IMR-90 (cell line): ENCODE data around the gene BLMH. TPM values are rescaled to one million over a fixed set of nuclear protein-coding genes. Genes with fewer than 3 reads are reported as not detected.

Experiments used
- ATAC-seq: fragments of 200-7000 bp; cut with Tn5 transposase; 2 replicates; pipeline ENCODE4 v1.9.1; 2020; ENCODE audit warnings: low read depth, mild to moderate bottlenecking, moderate library complexity
- BruUV-seq: library from RNA; stranded (reverse); fragments of 400-500 nt; replicated peaks from 2 replicates; lab custom pipeline; 2021; lab: Mats Ljungman, UMichigan
- CTCF ChIA-PET: fragments of 300-600 bp; formaldehyde crosslinking; extraction: SDS; loops from one replicate; lab custom pipeline; 2021; ENCODE audit warnings: antibody characterized with exemption; lab: Yijun Ruan, JAX
- POLR2A ChIA-PET: fragments of 300-600 bp; sonication (Branson Sonifier 250); formaldehyde crosslinking; loops from one replicate; lab custom pipeline; 2022; ENCODE audit warnings: antibody characterized with exemption; ENCODE audit not compliant: unreplicated experiment; lab: Charles Lee
- DNase-seq: peaks from one replicate; pipeline ENCODE4 v3.0.0; 2013
- H2AFZ ChIP-seq: replicated peaks from 2 replicates; pipeline ENCODE3; 2013; ENCODE audit warnings: low read length, mild to moderate bottlenecking; ENCODE audit not compliant: poor library complexity
- H2AK5ac ChIP-seq: 2 replicates; pipeline ENCODE4 v1.6.1; 2013; ENCODE audit warnings: low read depth, low read length, inconsistent platforms
- H2AK9ac ChIP-seq: replicated peaks from 2 replicates; pipeline ENCODE3; 2013; ENCODE audit warnings: mild to moderate bottlenecking, low read depth, low read length, moderate library complexity; ENCODE audit not compliant: poor library complexity
- H2BK120ac ChIP-seq: 2 replicates; pipeline ENCODE4 v1.6.1; 2013; ENCODE audit warnings: low read depth, low read length, inconsistent platforms
- H2BK15ac ChIP-seq: 3 replicates; pipeline ENCODE4 v1.6.1; 2013; ENCODE audit warnings: low read depth, low read length, inconsistent platforms
- H2BK20ac ChIP-seq: 2 replicates; pipeline ENCODE4 v1.6.1; 2013; ENCODE audit warnings: low read depth, mild to moderate bottlenecking, inconsistent platforms, low read length, moderate library complexity
- H2BK5ac ChIP-seq: 2 replicates; pipeline ENCODE4 v1.6.1; 2013; ENCODE audit warnings: mild to moderate bottlenecking, low read depth, low read length, inconsistent platforms; ENCODE audit not compliant: poor library complexity, severe bottlenecking
- H3K14ac ChIP-seq: replicated peaks from 2 replicates; pipeline ENCODE4 v1.6.1; 2013; ENCODE audit warnings: low read depth, low read length, inconsistent platforms
- H3K18ac ChIP-seq: 2 replicates; pipeline ENCODE4 v1.6.1; 2013; ENCODE audit warnings: low read depth, low read length, control low read depth
- H3K23ac ChIP-seq: 2 replicates; pipeline ENCODE4 v1.6.1; 2013; ENCODE audit warnings: low read depth, low read length, inconsistent platforms
- H3K27ac ChIP-seq: 2 replicates; pipeline ENCODE4 v1.5.1; 2013; ENCODE audit warnings: mild to moderate bottlenecking, control low read depth, low read length; ENCODE audit not compliant: insufficient read depth
- H3K27me3 ChIP-seq: 2 replicates; pipeline ENCODE4 v1.6.1; 2013; ENCODE audit warnings: low read length; ENCODE audit not compliant: control insufficient read depth, insufficient read depth
- H3K36me3 ChIP-seq: 2 replicates; pipeline ENCODE4 v1.6.1; 2013; ENCODE audit warnings: low read length, mixed read lengths; ENCODE audit not compliant: control insufficient read depth, insufficient read depth
- H3K4ac ChIP-seq: 2 replicates; pipeline ENCODE4 v1.6.1; 2013; ENCODE audit warnings: low read depth, low read length, inconsistent platforms
- H3K4me1 ChIP-seq: 2 replicates; pipeline ENCODE4 v1.6.1; 2013; ENCODE audit warnings: low read length, mixed read lengths; ENCODE audit not compliant: control insufficient read depth, insufficient read depth
- H3K4me2 ChIP-seq: 2 replicates; pipeline ENCODE4 v1.6.1; 2013; ENCODE audit warnings: low read depth, mild to moderate bottlenecking, control low read depth, low read length, moderate library complexity
- H3K4me3 ChIP-seq: 2 replicates; pipeline ENCODE4 v1.5.1; 2013; ENCODE audit warnings: low read depth, mild to moderate bottlenecking, control low read depth, low read length, moderate library complexity; ENCODE audit not compliant: insufficient read depth
- H3K56ac ChIP-seq: 2 replicates; pipeline ENCODE4 v1.6.1; 2013; ENCODE audit warnings: low read length, inconsistent platforms; ENCODE audit not compliant: insufficient read depth; ENCODE audit errors: extremely low read depth
- H3K79me1 ChIP-seq, 2 experiments: 2 replicates each; pipeline ENCODE4 v1.6.1; 2013; ENCODE audit warnings: low read length in 2 of 2, inconsistent platforms in 1 of 2, low read depth in 1 of 2
- H3K9ac ChIP-seq: 2 replicates; pipeline ENCODE4 v1.6.1; 2013; ENCODE audit warnings: low read depth, low read length, control low read depth
- H3K9me1 ChIP-seq: 2 replicates; pipeline ENCODE4 v1.6.1; 2013; ENCODE audit warnings: low read length, inconsistent platforms; ENCODE audit not compliant: insufficient read depth
- H3K9me3 ChIP-seq: 2 replicates; pipeline ENCODE4 v1.6.1; 2013; ENCODE audit warnings: low read length; ENCODE audit not compliant: control insufficient read depth, insufficient read depth
- H4K20me1 ChIP-seq: 2 replicates; pipeline ENCODE4 v1.6.1; 2013; ENCODE audit warnings: low read length, inconsistent platforms; ENCODE audit not compliant: insufficient read depth
- H4K5ac ChIP-seq: 2 replicates; pipeline ENCODE4 v1.6.1; 2013; ENCODE audit warnings: mild to moderate bottlenecking, low read depth, low read length, control low read depth
- H4K8ac ChIP-seq, 2 experiments: 2 replicates each; pipeline ENCODE4 v1.6.1; 2013; ENCODE audit warnings: low read depth in 2 of 2, low read length in 2 of 2, control low read depth in 1 of 2, inconsistent platforms in 1 of 2
- H4K91ac ChIP-seq: 2 replicates; pipeline ENCODE4 v1.6.1; 2013; ENCODE audit warnings: low read depth, low read length, inconsistent platforms; ENCODE audit not compliant: insufficient read depth
- BHLHE40 ChIP-seq: fragments of 150-350 bp; IDR thresholded peaks from 2 replicates; pipeline ENCODE4 v1.6.1; 2016; ENCODE audit warnings: mild to moderate bottlenecking, low read depth, low read length
- MAFK ChIP-seq: IDR thresholded peaks from 2 replicates; pipeline ENCODE4 v1.6.1; 2012; ENCODE audit warnings: low read depth, low read length, improper control_type of control experiment
- WGBS, 2 experiments: methylation state at CpG; one replicate each; pipeline versions ENCODE4 v1.1.5 to v1.1.7; 2013; ENCODE audit warnings: missing lambda C conversion rate in 2 of 2; ENCODE audit not compliant: insufficient read length in 1 of 2; ENCODE audit errors: extremely low coverage in 2 of 2; 5-methylcytosine and 5-hydroxymethylcytosine counted together
- dilution Hi-C: fragments of 300-500 bp; cut with HindIII; formaldehyde crosslinking; loops from one replicate; pipeline ENCODE4 v1.14.3; 2018; ENCODE audit warnings: low sequenced_read_pairs; ENCODE audit not compliant: unreplicated experiment
- in situ Hi-C: fragments of 300-500 bp; cut with MboI; formaldehyde crosslinking; loops from 3 replicates; pipeline ENCODE4 v1.14.3; 2019; ENCODE audit warnings: low sequenced_read_pairs, inconsistent platforms, mixed read lengths
- intact Hi-C: fragments of 100-400 bp; cut with micrococcal nuclease; formaldehyde crosslinking; loops from 2 replicates; pipeline ENCODE4 v1.10.0; 2022
- polyA plus RNA-seq, 3 experiments: library from polyadenylated mRNA; depleted of rRNA; stranded (reverse); fragments of >200 nt; gene quantifications; 2 replicates each; pipeline ENCODE4 v1.2.3, GENCODE V29; 2012; ENCODE audit warnings: low replicate concordance in 1 of 3
- total RNA-seq: library from RNA; depleted of rRNA; stranded (reverse); fragments of >200 nt; gene quantifications from 2 replicates; pipeline ENCODE4 v1.2.3, GENCODE V29; 2012

Gene BLMH
- total and polyA plus RNA-seq, 2 of the 4 experiments (the other 2 are of a cell fraction): 17.3 to 20.8 TPM

DNA sequence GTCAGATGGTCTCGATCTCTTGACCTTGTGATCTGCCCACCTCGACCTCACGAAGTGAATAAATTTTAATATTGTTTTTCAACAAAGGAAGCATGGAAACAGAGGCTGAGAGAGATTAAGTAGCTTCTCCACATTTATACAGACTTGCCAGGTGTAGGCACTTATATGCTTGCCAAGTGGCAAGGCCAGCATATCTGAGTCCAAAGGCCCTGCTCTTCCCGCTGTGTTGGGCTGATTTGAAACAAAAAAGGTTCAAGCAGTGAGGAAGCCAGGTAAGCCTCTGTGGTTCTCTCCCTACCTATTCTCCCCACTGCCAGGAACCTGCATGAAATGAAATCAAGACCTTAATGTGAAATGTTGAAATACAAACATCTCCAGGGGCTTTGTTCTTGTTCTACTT is 48.7 kb downstream of the BLMH start:
- in situ Hi-C loops: no loop called here
- TF ChIP-seq BHLHE40 (no peak), MAFK (no peak)
- POLR2A ChIA-PET: no interaction called here
- dilution Hi-C loops: no loop called here
- Histone ChIP-seq H3K9me1 (peaks cover 5% of the 10 kb centered on the region), H3K36me3 (no peaks in the 10 kb centered on the region), H2BK20ac (no peak overlapping the region), H2BK15ac (no peak overlapping the region), H2BK5ac (no peak overlapping the region), H3K4ac (no peak overlapping the region), H3K4me1 (peaks cover 4% of the 10 kb centered on the region), H4K91ac (no peak overlapping the region), H2AFZ (no peak overlapping the region), H3K79me1 (no peaks in the 10 kb centered on the region; a peak in 1 of 4 replicates), H3K56ac (no peak overlapping the region), H3K14ac (no peak overlapping the region), H3K18ac (no peak overlapping the region), H3K4me3 (no peak overlapping the region), H4K8ac (no peak overlapping the region), H4K5ac (no peak overlapping the region), H2BK120ac (no peak overlapping the region), H3K9me3 (no peaks in the 10 kb centered on the region), H2AK5ac (no peak overlapping the region), H2AK9ac (no peak overlapping the region), H3K27ac (no peak overlapping the region), H3K4me2 (no peak overlapping the region), H3K23ac (no peak overlapping the region), H4K20me1 (no peaks in the 10 kb centered on the region), H3K27me3 (peaks cover 13% of the 10 kb centered on the region), H3K9ac (no peak overlapping the region)
- no CpG with 5 or more reads among the region's 4 CpGs for WGBS, 2 experiments
- intact Hi-C loops: loop anchor here (5.0 kb wide), 1 partner anchor 476 kb away; no protein-coding TSS in a partner anchor
- no peak for DNase-seq
- CTCF ChIA-PET: no interaction called here
- no TSS peak for BruUV-seq
- no peak for ATAC-seq
